ENCODE results near the gene PI16.
"Not testable (repeated sequence)": the region's sequence is repeated elsewhere in the genome, so short reads cannot be mapped to it uniquely, and the experiment has no call there.

PI16 gene

DNA sequence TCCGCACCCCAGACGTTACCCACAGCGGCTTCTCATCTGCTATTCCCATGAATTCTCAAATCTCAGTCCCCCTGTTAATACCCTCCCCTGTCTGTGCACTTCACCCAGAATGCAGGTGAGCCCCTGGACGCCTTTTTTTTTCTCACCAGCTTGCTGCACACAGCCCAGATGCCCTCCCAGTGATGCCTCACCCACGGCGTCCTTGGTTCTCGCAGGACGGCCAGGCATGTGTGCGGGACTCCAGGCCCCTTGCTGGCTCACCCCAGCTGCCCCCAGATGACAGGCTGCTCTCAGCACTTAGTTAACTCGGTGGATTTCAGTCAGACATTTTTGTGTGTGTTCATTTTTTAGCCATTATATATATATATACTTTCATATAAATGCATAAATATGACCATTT, 25.4 kb upstream of the PI16 start:
- no peak for DNase-seq (ENCODE audit: low read depth in 2 of 2)

DNA sequence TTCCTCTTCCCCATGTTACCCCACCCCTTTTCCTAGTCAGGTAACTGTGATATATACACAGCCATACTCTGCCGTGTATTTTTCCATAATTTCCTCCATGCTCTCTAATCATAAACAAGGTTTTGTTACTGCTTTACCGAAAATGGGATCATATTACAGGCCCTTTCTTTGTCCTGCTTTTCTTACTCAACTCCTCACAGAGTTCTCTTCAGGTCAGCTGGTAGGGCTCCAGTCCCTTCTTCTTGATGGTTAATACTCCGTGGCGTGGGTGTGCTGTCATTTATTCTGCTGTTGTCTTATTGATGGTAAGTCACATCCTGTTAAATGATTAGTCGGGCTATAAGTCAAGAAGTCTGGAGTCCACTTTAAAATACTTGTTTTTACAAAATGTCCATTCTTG, 24.9 kb upstream of the PI16 start:
- no peak for DNase-seq (ENCODE audit: low read depth in 2 of 2)

DNA sequence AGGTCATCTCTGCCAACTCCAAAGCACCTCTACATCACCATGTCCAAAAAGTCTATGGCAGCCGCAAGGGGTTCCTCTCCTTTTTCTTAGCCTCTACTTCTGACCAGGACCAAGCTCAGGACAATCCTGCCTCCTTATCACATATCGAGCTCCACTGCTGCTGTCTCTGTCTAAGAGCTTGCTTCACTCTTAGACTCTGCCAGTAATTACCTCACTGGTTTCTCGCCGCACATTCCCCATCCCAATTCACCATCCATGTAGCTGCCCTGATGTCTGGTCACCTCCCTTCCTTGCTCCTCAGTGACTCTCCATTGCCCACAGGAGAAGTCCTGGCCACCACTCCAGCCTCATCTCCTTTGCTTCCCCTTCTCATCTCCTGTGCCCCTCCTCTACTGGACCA, 24.1 kb upstream of the PI16 start:
- DNase-seq (ENCODE audit: low read depth in 2 of 2) = no peak

DNA sequence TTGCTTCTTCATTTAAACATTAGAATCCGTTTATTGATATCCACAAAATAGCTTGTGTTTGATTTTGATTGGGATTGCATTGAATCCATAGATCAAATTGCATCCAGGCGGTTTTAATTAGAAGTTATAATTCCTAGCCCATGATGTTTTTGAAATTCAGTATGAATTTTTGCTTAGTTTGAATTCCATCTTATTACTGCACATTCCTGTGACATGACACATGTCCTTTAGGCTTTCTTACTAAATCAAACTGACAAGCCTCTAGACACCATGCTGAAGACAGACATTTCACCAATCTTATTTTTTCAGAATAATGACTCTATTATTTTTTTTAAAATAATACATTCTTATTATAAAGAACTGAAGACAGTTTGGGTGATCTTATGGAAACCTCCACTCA, 21.4 kb upstream of the PI16 start:
- DNase-seq (ENCODE audit: low read depth in 2 of 2) = no peak

DNA sequence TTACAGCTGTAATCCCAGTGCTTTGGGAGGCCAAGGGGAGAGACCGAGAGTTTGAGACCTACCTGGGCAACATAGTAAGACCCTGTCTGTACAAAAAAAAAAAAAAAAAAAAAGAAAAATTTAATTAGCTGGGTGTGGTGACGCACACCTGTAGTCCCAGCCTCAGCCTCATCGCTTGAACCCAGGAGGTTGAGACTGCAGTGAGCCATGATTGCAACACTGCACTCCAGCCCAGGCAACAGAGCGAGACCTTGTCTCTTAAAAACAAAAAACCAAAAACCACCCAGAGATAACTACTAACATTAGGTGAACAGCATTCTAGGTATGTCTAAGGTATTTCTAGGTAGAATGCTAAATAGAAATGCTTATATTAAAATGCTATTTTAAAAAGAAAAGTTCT, 21.0 kb upstream of the PI16 start:
- no peak for DNase-seq (ENCODE audit: low read depth in 2 of 2)

DNA sequence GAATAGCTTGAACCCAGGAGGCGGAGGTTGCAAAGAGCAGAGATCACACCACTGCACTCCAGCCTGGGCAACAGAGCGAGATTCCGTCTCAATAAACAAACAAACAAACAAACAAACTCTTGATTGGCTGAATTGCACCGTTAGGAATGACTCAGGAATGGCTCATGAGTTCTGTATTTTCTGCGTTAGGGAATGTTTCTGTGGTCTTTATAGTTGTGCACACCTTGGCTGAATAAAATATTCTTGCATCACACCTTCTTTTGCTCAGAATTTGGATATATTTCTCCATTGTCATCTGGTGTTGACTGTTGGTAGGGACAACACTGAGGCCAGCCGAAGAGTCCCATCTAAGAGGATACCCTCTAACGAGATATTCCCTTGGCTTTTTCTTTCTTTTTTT, 19.6 kb upstream of the PI16 start:
- DNase-seq (ENCODE audit: low read depth in 2 of 2) = no peak

DNA sequence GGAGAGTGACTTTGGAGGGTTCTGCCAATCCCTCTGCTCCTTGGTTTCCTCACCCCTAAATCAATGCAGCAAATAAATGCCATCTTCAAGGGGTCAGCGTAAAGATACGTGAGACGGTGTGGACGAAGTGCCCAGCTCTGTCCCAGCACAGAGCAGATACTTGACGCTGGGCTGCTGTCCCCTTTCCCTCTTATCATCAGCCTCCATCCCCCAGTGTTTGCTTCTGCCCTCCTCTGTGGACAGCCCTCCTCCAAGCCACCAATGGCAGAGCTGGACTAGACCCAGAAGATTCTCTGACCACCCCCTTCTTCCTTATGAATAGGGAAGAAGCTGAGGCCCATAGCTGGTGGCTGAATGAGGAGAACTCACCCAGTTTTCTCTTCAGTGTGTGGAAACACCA, 17.7 kb upstream of the PI16 start:
- no peak for DNase-seq (ENCODE audit: low read depth in 2 of 2)

DNA sequence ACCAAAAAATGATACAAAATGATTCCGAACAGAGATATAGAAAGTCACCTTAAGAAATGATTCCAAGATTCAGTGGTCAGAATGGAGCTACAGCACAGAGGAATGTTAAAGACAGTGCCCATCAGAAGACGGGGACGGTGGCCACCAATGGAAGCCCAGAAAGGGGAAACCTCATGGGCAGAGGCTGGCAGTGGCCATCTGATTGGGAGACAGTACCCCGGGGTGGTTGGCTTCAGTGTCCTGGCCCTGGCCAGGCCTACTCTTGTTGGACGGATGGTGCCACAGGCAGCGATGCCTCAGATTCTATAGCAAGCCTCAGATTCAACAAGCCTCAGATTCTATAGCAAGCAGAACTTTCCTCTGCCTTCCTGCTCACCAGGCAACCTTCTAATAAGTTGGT, 16.6 kb upstream of the PI16 start:
- DNase-seq (ENCODE audit: low read depth in 2 of 2) = no peak

DNA sequence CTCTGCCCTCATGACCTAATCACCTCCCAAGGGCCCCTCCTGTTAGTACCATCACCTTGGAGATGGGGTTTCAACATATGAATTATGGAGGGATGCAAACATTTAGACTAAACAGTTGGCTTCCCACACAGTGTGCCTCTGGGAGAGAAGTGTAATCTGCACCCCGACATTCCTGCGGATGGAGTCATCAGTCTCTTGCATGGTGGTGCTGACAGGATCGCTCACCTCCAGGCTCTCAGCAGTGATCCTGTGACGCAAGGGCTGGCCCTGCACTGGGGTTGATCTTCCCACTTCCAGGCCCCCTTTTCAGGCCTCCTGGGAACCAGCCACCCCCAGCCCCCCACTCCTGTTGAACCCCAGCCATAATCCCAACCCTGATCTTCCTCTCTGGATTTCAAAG, 16.0 kb upstream of the PI16 start:
- DNase-seq (ENCODE audit: low read depth in 2 of 2) = no peak

DNA sequence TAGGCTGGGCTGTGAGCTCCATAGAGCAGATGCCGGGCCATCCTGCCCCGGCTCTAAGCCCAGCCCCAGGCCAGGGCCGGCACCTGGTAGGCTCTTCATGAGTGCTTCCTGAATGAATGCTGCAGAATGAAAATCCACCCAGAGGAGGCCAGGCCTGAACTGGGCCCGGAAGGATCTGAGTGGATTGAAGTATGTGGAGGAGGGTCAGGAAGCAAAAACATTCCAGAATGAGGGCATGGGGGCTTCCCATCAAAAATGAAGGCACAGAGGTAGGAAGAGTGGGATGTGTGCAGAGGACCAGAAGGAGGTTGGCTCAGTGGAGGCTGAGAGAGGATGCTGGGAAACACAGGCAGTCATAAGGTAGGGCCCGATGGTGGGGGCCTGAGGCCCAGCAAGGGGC, 15.5 kb upstream of the PI16 start:
- DNase-seq (ENCODE audit: low read depth in 2 of 2) = not testable (repeated sequence)

DNA sequence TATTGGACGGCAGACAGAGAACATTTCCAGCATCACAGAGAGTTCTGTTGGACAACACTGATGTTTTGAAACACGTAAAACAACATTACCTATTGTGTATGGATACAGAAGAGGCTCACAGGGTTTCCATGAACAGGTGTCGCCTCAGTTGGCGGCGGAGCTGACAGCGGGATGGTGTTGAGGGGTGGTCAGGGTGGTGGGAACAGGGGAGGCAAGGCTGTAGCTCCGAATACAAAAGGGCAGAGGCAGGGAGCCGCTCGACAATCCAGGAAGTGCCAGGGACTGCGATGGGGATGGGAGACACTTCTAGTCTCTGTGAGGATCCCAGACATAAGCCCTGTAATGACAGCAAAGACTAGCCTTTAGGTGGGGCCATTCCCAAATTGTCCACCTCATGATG, 14.5 kb upstream of the PI16 start:
- no peak for DNase-seq (ENCODE audit: low read depth in 2 of 2)

DNA sequence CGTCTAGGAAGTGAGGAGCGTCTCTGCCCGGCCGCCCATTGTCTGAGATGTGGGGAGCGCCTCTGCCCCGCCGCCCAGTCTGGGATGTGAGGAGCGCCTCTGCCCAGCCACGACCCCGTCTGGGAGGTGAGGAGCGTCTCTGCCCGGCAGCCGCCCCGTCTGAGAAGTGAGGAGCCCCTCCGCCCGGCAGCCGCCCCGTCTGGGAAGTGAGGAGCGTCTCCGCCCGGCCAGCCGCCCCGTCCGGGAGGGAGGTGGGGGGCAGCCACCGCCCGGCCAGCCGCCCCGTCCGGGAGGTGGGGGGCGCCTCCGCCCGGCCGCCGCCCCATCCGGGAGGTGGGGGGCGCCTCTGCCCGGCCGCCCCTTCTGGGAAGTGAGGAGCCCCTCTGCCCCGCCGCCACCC, 13.0 kb upstream of the PI16 start:
- not testable (repeated sequence) for DNase-seq (ENCODE audit: low read depth in 2 of 2)

DNA sequence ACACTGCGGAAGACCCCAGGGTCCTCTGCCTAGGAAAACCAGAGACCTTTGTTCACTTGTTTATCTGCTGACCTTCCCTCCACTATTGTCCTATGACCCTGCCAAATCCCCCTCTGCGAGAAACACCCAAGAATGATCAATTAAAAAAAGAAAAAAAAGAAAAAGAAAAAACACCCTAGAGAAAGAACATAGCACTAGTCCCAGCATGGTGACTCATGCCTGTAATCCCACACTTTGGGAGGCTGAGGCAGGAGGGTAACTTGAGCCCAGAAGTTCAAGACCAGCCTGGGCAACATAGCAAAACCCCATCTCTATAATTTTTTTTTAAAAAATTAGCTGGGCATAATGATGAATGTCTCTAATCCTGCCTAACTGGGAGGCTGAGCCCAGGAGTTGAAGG, 12.2 kb upstream of the PI16 start:
- DNase-seq (ENCODE audit: low read depth in 2 of 2) = not testable (repeated sequence)

DNA sequence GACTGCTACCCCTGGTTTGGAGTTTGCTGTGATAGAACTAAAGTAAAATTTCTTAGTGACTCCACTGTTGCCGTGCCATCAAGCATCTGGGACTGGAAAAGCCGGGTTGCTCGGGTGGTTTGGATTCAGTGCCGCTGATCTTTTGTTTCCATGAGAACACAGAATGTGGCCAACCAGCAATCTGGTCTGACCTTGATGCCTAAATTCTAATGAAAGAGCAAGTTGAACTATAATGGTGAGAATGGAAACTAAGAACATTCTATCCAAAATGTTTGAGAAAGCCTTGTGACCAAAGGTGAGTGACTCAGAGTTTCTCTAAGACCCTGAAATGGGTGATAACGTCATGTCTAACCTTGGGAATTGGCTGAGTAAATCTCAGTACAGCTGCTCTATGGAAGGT, 9.9 kb upstream of the PI16 start:
- DNase-seq (ENCODE audit: low read depth in 2 of 2) = no peak

DNA sequence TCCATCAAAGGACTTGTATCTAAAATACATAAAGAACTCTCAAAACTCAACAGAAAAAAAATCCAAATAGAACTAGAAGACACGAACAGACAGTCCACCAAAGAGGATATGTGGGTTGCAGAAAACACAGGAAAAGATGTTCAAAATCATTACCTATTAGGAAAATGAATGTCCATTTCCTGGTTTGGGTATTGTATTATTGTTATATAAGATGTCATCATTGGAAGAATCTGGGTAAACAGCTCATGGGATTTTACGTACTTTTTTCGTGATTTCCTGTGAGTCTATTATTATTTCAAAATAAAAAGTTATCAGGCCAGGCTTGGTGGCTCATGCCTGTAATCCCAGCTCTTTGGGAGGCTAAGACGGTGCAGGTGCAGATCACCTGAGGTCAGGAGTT, 9.2 kb upstream of the PI16 start:
- DNase-seq (ENCODE audit: low read depth in 2 of 2) = no peak

DNA sequence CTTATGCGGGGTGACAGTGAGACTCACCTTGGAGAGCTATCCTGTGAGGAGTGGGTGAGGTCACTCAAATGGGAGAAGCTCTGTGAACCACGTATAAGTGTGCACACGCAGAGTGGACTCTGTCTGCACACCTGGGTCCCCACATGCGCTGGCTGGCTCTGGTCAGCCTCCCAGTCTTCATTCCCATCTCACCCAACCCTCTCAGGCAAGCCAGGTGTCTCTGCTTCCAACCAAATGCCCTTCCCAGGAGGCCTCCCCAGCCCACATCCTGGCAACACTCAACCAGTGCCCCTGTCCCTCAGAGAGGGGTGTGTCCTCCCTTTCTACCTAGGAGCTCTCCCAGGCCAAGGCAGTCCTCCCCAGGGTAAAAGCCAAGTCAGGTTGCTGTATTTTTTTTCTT, 8.0 kb upstream of the PI16 start:
- no peak for DNase-seq (ENCODE audit: low read depth in 2 of 2)

DNA sequence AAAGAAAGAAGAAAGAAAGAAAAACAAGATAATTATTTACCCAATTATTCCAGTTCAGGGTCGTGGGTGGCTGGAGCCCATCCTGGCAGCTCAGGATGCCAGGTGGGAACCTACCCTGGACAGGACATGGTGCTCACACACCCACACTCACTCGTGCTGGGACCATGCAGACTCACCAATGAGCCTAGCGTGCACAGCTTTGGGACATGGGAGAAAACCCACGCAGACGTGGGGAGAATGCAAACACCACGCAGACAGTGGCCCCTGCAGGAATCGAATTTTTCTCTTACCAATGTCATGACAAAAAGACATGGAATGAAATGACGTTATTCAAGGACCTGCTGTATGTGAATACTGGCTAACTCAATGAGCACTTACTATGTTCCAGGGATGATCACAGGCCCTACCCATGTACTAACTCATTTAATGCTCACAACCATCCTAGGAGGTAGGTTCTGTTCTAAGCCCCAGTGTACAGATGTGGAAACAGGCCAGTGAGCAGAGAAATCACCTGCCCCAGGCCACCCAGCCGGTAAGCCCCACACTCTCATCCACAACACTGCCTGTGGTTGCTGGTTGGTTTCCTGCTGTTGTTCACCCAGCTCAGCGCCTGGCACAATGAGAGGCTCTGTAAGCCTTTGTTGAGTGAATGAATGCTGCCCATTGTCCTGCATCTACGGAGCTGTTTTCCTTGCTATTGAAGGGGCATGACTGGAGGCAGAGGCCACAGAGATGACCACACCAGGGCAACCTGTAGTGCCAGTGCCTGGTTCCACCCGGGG, 6.8 kb upstream of the PI16 start:
- no peak for DNase-seq (ENCODE audit: low read depth in 2 of 2)

DNA sequence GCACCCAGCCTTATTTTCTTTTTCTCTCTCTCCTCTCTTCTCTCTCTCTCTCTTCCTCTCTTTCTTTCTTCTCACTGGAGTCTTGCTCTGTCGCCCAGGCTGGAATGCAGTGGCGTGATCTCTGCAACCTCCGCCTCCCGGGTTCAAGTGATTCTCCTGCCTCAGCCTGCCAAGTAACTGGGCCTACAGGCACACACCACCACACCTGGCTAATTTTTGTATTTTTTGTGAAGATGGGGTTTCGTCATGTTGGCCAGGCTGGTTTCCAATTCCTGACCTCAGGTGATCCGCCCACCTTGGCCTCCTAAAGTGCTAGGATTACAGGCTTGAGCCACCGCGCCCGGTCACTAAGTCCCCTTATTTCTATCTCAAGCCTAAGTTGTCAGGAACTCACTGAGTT, 5.5 kb upstream of the PI16 start:
- not testable (repeated sequence) for DNase-seq (ENCODE audit: low read depth in 2 of 2)

DNA sequence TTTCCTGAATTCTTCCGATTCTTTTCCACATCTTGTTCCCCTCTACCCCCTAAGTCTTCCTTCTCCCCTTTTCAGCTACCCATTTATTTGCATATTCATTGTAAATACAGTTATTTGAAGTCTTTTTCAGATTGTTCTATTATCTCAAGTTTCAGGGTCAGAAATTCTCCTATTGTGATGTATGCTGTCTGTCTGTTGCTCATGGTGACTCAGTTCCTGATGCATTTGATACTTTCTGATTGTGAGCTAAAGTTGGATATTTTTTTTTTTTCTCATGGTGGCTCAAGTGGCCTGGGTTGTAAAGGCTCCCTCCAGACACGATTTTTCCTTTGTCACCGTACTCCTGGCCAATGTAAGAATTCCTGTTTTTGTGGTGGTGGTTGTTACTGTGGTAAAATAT, 4.9 kb upstream of the PI16 start:
- DNase-seq (ENCODE audit: low read depth in 2 of 2) = no peak

DNA sequence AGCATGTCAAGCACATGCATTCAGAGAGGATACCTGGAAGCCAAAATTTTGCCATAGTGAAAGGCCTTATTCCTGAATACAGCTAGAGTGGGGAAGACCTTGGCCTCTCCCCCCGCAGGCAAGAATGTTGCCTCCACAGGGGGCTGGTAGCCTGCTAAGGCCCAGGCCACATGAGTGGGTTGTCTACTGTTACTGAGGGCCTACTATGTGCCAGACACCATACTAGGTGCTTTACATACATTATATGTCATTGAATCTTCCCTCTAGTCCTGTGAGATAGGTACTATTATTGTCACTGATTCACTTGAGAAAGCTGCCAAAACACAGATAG, 642 bp upstream of the PI16 start:
- no peak for DNase-seq (ENCODE audit: low read depth in 2 of 2)

DNA sequence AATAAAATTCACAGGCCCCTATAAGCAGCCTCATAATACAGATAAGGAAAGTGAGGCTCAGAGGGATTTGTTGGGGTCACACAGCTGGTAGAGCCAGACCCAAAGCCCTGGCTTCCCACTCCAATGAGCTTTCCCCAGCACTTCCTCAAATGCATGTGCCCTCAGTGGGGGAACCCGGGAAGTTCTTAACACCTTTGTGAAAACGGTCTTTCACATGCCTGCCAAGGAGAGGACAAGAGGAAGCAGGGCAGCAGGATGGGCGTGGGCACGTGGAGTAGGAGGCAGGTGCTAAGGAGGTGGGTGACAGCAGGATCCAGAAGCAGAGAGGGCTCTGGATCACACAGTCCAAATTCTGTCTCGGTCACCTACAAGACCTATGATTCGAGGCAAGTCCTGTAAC, 598 bp downstream of the PI16 start:
- no peak for DNase-seq (ENCODE audit: low read depth in 2 of 2)

DNA sequence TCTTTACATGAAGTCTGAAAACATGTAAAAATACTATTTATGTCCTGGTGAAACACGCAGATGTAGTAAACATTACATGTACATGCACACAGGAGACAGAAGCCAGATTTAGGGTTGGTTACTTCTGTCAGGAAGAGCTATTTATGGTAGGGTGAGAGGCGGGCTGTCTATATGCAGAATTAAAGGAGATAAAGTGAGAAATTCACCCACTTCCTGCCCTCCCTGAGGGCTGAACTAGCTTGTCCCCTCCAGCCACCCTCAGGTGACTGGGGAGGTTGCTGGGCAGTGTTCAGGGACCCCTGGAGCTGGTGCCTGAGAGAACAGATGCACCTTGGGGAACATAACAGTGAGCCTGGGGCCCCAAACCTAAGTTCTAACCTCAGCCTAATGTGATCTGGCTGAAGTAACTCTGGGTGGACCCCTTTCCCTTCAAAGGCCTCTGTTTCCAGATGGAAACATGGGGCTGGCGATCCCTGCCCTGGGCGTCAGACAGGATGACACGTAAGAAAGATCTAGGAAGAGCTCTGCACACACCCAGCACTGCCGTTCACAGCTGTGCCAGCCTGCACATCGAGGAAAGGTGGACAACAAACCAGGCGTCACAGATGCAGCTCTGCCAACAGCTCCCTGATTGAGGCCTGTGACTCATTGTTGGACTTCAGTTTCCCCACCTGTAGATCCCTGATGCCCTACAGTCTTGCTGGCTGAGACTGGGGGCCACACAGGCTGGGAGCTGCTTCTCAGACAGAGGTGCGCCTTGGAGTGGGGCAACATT, 1.3 kb downstream of the PI16 start:
- DNase-seq (ENCODE audit: low read depth in 2 of 2) = no peak

DNA sequence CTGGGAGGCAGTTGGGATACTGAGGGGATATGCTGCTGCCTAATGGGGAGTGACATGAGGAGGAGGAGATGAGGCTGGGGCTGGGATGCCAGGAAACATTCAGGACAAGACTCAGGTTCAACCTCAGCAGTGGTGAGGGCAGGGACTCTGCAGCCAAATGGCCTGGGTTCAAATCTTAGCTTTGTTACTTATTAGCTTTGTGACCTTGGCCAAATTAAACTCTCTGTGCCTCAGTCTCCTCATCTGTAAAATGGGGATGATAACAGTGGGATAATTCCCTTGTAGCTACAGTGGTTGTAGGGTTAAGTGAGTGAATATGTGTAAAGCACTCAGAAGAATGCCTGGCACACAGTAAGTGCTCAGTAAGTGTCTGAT, 1.9 kb downstream of the PI16 start:
- DNase-seq (ENCODE audit: low read depth in 2 of 2) = no peak

DNA sequence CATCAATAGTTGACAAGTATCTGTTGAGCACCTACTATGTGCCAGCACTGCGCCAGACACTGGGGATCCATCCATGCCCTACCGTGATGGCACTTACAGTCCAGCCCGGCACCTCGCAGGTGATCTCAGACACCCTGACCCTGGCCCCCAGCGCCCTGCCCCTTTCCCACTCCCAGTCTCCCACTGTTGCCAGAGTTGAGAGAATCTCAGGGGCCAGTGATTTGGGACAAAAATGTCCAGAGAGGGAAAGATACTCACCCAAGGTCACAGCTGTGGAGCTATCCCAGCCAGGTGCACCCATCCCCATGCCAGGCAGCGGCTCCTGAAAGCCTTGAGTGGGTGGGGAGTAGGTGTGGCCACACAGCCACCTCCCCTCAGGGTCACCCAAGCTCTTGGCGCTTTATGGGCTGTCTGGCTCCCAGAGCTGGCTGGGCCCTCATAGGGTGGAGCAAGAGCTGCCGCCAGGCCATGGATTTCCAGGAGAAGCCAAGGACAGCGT, 3.3 kb downstream of the PI16 start:
- no peak for DNase-seq (ENCODE audit: low read depth in 2 of 2)

Data from stimulated activated CD8-positive, alpha-beta memory T cell treated with anti-CD3 and anti-CD28 coated beads, Interleukin-7, amount 100 ng/mL, for 4 hours (primary cell).